HepG2 (cell line): ENCODE results near the gene ARL5B. TPM values are rescaled to one million over a fixed set of nuclear protein-coding genes. Genes with fewer than 3 reads are reported as not detected.

ENCODE experiments used
- ATF3 ChIP-seq: sonication (generic); formaldehyde crosslinking; IDR thresholded peaks from 2 replicates; pipeline ENCODE4 v1.4.0; 2020; ENCODE audit warnings: missing genetic modification reagents
- CREB1 ChIP-seq, 2 experiments: fragments of 450-650 bp in 1 of 2; IDR thresholded peaks; 2 replicates each; pipeline ENCODE4 v1.6.1; 2016 to 2017; ENCODE audit warnings: control low read depth in 1 of 2, mild to moderate bottlenecking in 1 of 2, missing compliant biosample characterization in 1 of 2, missing genetic modification characterization in 1 of 2
- EP300 ChIP-seq, 3 experiments: sonication (generic) in 1 of 3; formaldehyde crosslinking in 1 of 3; IDR thresholded peaks; 2 replicates each; pipeline versions ENCODE4 v1.5.1 to v1.6.1; 2011 to 2020; ENCODE audit warnings: low read depth in 2 of 3, low read length in 2 of 3, borderline replicate concordance in 1 of 3, improper control_type of control experiment in 1 of 3, mild to moderate bottlenecking in 1 of 3, missing genetic modification reagents in 1 of 3, moderate library complexity in 1 of 3
- HOXD1 ChIP-seq: sonication (generic); formaldehyde crosslinking; IDR thresholded peaks from 2 replicates; pipeline ENCODE4 v1.5.0; 2020; ENCODE audit warnings: missing genetic modification reagents
- ISL2 ChIP-seq: sonication (generic); formaldehyde crosslinking; IDR thresholded peaks from 2 replicates; pipeline ENCODE4 v1.5.0; 2020; ENCODE audit warnings: missing genetic modification reagents
- KAT8 ChIP-seq: IDR thresholded peaks from 2 replicates; pipeline ENCODE4 v1.6.1; 2016; ENCODE audit warnings: missing genetic modification reagents, missing compliant biosample characterization
- KDM3A ChIP-seq: IDR thresholded peaks from 2 replicates; pipeline ENCODE4 v1.6.1; 2018; ENCODE audit warnings: low read depth, missing compliant biosample characterization
- MBNL3 ChIP-seq: fragments of 250-450 bp; sonication (Bioruptor Pico); conservative IDR thresholded peaks from 2 replicates; pipeline ENCODE4 v1.8.0; 2022; ENCODE audit warnings: mild to moderate bottlenecking, inconsistent platforms
- MYPOP ChIP-seq: sonication (generic); formaldehyde crosslinking; IDR thresholded peaks from 2 replicates; pipeline ENCODE4 v1.8.1; 2023; ENCODE audit warnings: mild to moderate bottlenecking, moderate library complexity, missing genetic modification reagents
- NCOA1 ChIP-seq: sonication (generic); formaldehyde crosslinking; IDR thresholded peaks from 2 replicates; pipeline ENCODE4 v1.9.0; 2021; ENCODE audit warnings: missing genetic modification reagents
- RBAK ChIP-seq: sonication (generic); formaldehyde crosslinking; IDR thresholded peaks from 2 replicates; pipeline ENCODE4 v1.5.1; 2020; ENCODE audit warnings: mild to moderate bottlenecking, missing genetic modification reagents
- RNF219 ChIP-seq: sonication (generic); formaldehyde crosslinking; IDR thresholded peaks from 2 replicates; pipeline ENCODE4 v1.5.0; 2020; ENCODE audit warnings: mild to moderate bottlenecking, missing genetic modification reagents
- SP4 ChIP-seq: sonication (generic); formaldehyde crosslinking; IDR thresholded peaks from 2 replicates; pipeline ENCODE4 v1.8.1; 2023; ENCODE audit warnings: mild to moderate bottlenecking, missing genetic modification reagents
- TBX3 ChIP-seq: fragments of 450-650 bp; IDR thresholded peaks from 2 replicates; pipeline ENCODE4 v1.6.1; 2017; ENCODE audit warnings: antibody characterized with exemption, mild to moderate bottlenecking, inconsistent platforms, borderline replicate concordance
- TFAP4 ChIP-seq: sonication (generic); IDR thresholded peaks from 2 replicates; pipeline ENCODE4 v1.6.1; 2016; ENCODE audit warnings: low read depth, borderline replicate concordance
- ZBTB49 ChIP-seq: sonication (generic); formaldehyde crosslinking; IDR thresholded peaks from 2 replicates; pipeline ENCODE4 v1.4.0; 2020; ENCODE audit warnings: missing genetic modification reagents, borderline replicate concordance
- ZMYM2 ChIP-seq: sonication (generic); formaldehyde crosslinking; IDR thresholded peaks from 2 replicates; pipeline ENCODE4 v1.8.0; 2022; ENCODE audit warnings: mild to moderate bottlenecking, missing genetic modification reagents
- ZMYM4 ChIP-seq: sonication (generic); formaldehyde crosslinking; IDR thresholded peaks from 2 replicates; pipeline ENCODE4 v1.8.1; 2023; ENCODE audit warnings: mild to moderate bottlenecking, missing genetic modification reagents
- ZNF446 ChIP-seq: sonication (generic); formaldehyde crosslinking; IDR thresholded peaks from 2 replicates; pipeline ENCODE4 v1.5.0; 2020; ENCODE audit warnings: mild to moderate bottlenecking, missing genetic modification reagents
- ZNF549 ChIP-seq: sonication (generic); formaldehyde crosslinking; IDR thresholded peaks from 2 replicates; pipeline ENCODE4 v1.5.0; 2020; ENCODE audit warnings: missing genetic modification reagents
- ZNF614 ChIP-seq: IDR thresholded peaks from 2 replicates; pipeline ENCODE4 v1.6.1; 2018; ENCODE audit warnings: missing biosample characterization, missing genetic modification reagents, inconsistent platforms, borderline replicate concordance
- polyA plus RNA-seq, 8 experiments: library from polyadenylated mRNA; depleted of rRNA in 3 of 8; stranded (reverse) in 7 of 8; unstranded in 1 of 8; fragments of >200 nt; fragmentation: Illumina TruSeq in 4 of 8; extraction: Trizol in 4 of 8; gene quantifications; 2 replicates each; pipeline versions ENCODE4 v1.2.1 to v1.2.3, GENCODE V29; 2011 to 2016; ENCODE audit warnings: low read depth in 4 of 8, missing spikeins in 1 of 8, mixed read lengths in 1 of 8; ENCODE audit not compliant: insufficient read depth in 1 of 8
- total RNA-seq, 5 experiments: library from RNA; depleted of rRNA; stranded (reverse); fragments of >200 nt; fragmentation: Illumina TruSeq; extraction: Trizol; gene quantifications; 2 replicates each; pipeline ENCODE4 v1.2.3, GENCODE V29; 2016; ENCODE audit warnings: low read depth in 1 of 5
- TF ChIP-seq, protein P1 (sequence below): sonication (generic); formaldehyde crosslinking; IDR thresholded peaks from 2 replicates; pipeline ENCODE4 v1.4.0; 2020; ENCODE audit warnings: mild to moderate bottlenecking, low read depth, missing genetic modification reagents

ARL5B gene
- total and polyA plus RNA-seq, 2 of the 13 experiments (the other 11 are each of a cell fraction or from before 2014, with no cell fraction given), result 26.6 to 32.7 TPM

- TF ChIP-seq MYPOP (CRISPR knock-in tag), result peak; percentile 31; the same call in 1 of the 2 replicates
- no peak for TF ChIP-seq ZNF549 (CRISPR knock-in tag)
- no peak for TF ChIP-seq ZNF446 (CRISPR knock-in tag)
- TF ChIP-seq, protein P1, sequence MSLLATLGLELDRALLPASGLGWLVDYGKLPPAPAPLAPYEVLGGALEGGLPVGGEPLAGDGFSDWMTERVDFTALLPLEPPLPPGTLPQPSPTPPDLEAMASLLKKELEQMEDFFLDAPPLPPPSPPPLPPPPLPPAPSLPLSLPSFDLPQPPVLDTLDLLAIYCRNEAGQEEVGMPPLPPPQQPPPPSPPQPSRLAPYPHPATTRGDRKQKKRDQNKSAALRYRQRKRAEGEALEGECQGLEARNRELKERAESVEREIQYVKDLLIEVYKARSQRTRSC (CRISPR knock-in tag), result no peak; the same call in 1 of the 2 replicates
- peak; percentile 87 for TF ChIP-seq KAT8
- TF ChIP-seq ZNF614 (CRISPR knock-in tag), result no peak; the same call in 1 of the 2 replicates
- TF ChIP-seq SP4 (CRISPR knock-in tag), result peak; percentile 34
- TF ChIP-seq NCOA1, result no peak
- TF ChIP-seq HOXD1, result 0 out of 2 replicates have a peak, but pooled peaks have one; percentile 51
- no peak for TF ChIP-seq ZMYM2 (CRISPR knock-in tag)
- no peak for TF ChIP-seq MBNL3 (CRISPR knock-in tag)
- TF ChIP-seq ISL2 (CRISPR knock-in tag), result peak; percentile 65
- TF ChIP-seq ZBTB49 (CRISPR knock-in tag), result no peak
- peak in 1 of 2 experiments; percentile 44; a peak in 1 of 4 replicates for TF ChIP-seq EP300 (IDR thresholded peaks at IDR 0.05; ENCODE audit: low read depth in 2 of 2, low read length in 2 of 2)
- TF ChIP-seq EP300 (CRISPR knock-in tag; IDR thresholded peaks at IDR 0.05; ENCODE audit: borderline replicate concordance), result no peak
- TF ChIP-seq CREB1 (IDR thresholded peaks at IDR 0.05), result peak; percentile 90
- peak; percentile 91 for TF ChIP-seq CREB1 (CRISPR knock-in tag; IDR thresholded peaks at IDR 0.05)
- TF ChIP-seq KDM3A (CRISPR knock-in tag), result peak; percentile 54; the same call in 1 of the 2 replicates
- peak; percentile 78 for TF ChIP-seq ZMYM4 (CRISPR knock-in tag)
- TF ChIP-seq ATF3, result no peak
- TF ChIP-seq TBX3, result 0 out of 2 replicates have a peak, but pooled peaks have one; percentile 28
- 0 out of 2 replicates have a peak, but pooled peaks have one; percentile 72 for TF ChIP-seq TFAP4
- no peak for TF ChIP-seq RBAK (CRISPR knock-in tag)
- TF ChIP-seq RNF219 (CRISPR knock-in tag), result no peak
Measured at GRCh38 chr10:18659125-18659818, at the start of gene ARL5B (continued).
